Stimulated activated CD4-positive, alpha-beta T cell treated with anti-CD3 and anti-CD28 coated beads, TNF-alpha, amount 100 ng/mL, for 48 hours (primary cell): Measurements from ENCODE around the gene PRR30.
"Not testable (repeated sequence)": the region's sequence is repeated elsewhere in the genome, so short reads cannot be mapped to it uniquely, and the experiment has no call there.

Experiments
- DNase-seq, 3 donors: peaks; one replicate each; pipeline ENCODE4 v3.0.0-alpha.2; 2020; ENCODE audit warnings: low read depth in 3 of 3

PRR30 gene

DNA sequence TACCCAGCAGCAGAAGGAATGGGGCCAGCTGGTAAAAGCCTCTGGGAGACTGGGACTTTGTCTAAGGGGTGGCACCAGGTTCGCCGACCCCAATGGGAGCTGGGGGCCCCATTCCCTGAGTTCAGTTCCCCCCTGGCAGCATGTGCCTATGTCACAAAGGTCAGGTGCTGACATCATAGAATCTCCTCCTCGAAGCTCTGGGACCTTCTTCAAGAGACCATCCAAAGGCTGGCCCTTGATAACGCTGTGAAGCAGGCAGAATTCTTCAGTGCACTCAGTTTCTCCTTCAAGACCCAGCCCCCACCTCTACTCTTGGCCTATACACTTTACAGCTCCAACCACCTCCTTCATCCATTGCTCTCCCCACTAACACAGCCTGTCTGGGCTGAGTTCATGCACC, at the start of gene PRR30:
PRR30 (minus strand) TSS at position 101 of the 400 bp plus-strand sequence. CDS start 1,081 bp downstream, outside the sequence.
- DNase-seq: no peak

DNA sequence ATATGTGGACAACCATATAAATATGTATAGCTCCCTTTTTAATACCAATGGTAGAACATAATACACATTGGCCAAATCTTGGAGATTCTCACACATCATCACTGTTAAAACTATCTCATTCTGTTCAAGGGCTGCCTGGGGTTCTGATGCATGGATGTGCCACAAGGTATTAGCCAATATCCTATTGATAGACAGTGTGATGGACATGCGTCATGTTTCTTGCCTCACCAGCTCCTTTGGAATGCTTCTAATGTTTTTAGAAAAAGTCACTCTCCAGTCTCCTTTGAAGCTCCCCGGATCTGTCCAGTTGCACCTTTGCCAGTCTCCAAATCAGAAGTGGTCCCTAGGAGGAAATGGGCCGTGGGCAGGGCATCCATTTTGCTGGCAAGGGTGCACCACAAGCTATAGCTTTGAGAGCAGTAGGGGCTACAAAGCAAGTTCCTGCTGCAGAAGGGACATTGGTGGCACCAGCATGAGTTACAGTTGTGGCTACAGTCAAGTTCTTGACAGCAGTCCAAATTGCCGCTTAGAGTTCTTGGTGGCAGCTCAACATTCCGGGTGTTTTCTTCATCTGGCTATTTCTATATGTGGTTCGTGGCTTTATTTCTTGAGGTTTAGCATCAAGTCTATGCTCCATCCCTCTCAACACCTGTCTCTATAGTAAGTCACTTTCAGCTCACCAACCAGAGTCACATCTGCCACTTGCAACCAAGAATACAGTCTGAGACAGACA, 47.6 kb upstream of the PRR30 start:
- DNase-seq: no peak

- no peak for DNase-seq
Measured at GRCh38 chr2:27185331-27186026, 46.3 kb upstream of the PRR30 start.

- DNase-seq: no peak
Measured at GRCh38 chr2:27184115-27184514, 44.9 kb upstream of the PRR30 start.

- no peak for DNase-seq
Measured at GRCh38 chr2:27182346-27182745, 43.1 kb upstream of the PRR30 start.

DNA sequence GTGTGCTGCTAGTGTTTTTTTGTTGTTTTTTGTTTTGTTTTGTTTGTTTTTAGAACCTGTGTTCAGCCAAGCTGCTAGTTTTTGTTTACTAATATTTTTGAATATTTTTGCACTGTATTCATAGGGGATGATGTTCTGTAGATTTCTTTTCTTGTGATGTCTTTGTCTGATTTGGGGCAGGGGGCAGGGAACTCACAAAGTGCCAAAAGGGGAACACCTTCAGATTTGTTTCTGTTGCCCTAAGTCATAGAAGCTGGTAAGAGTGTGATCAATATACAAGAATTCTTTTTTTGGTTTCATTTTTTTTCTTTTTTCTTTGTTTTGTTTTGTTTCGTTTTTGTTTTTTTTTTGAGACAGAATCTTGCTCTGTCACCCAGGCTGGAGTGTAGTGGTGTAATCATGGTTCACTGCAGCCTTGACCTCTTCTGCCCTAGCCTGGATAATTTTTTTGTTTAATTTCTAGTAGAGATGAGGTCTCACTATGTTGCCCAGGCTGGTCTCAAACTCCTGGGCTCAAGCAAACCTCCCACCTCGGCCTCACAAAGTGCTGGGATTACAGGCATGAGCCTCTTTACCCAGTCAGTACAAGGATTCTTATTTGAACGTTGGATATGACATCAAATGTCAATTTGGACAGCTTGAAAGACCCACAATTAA, 40.3 kb upstream of the PRR30 start:
- no peak for DNase-seq

- DNase-seq: no peak
Measured at GRCh38 chr2:27178469-27178868, 39.3 kb upstream of the PRR30 start.

DNA sequence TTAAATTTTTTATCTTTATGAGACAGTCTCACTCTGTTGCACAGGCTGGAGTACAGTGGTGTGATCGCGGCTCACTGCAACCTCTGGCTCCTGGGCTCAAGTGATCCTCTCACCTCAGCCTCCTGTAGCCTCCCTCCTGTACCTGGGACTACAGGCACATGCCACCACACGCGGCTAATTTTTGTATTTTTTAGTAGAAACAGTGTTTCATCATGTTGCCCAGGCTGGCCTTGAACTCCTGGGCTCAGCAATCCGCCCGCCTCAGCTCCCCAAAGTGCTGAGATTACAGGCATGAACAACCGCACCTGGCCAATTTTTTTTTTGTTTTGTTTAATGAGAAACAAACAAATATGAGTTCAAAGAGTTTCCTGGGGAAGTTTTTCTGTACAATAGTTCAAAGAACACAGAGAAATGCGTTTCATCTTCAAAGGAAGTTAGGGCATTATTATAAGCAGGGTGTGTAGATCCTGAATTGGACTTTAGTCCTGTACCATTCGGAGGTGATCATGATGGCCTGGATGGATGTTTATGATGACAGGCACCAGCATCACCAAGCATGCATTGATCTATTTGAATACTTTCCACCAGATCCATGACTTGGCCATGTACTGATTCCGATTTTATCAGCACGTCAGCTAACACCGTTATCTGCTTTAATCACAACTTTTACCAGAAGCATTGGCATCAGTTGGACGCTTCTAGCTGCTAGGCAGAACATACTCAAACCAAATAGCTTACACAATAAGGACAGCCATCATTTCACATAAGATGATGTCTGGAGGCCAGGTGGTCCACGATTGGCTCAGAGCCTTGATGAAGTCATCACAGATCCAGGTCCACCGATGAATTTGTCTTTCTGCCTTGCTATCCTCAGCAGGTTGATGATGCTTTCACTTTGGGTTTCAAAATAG, 38.5 kb upstream of the PRR30 start:
- DNase-seq: no peak

GRCh38 chr2:27175781-27176180, 36.6 kb upstream of the PRR30 start:
- DNase-seq: not testable (repeated sequence)

DNA sequence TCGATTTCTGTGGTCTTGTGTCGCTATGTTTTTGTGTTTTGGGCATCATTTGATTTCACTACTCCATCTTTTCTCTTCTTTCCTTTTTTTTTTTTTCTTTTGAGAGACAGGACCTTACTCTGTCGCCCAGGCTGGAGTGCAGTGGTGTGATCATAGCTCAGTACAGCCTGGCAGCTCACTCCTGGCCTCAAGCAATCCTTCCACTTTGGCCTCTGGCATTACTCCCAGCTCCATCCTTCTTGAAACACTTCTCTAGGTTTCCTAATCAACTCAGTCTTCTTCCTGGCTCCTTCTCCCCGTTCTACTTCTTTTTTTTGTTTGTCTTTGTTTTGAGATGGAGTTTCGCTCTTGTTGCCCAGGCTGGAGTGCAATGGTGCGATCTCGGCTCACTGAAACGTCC, 36.1 kb upstream of the PRR30 start:
- no peak for DNase-seq

DNA sequence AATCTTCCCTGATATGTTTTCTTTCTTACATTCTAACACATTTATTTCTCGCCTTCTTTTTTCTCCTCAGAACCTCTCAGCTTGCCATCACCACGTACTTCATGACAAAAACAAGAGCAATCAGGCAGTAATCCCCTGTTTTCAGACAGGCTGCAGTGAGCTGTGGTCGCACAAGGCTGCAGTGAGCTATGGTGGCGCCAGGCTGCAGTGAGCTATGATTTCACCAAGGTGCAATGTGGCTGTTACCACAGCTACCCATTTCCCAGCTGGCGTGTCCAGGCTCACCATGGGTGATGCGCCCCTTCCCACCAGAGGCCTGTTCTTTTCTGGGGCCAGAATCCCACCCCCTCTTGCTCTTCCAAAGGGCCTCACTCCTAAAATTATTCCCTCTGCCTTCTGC, 35.4 kb upstream of the PRR30 start:
- no peak for DNase-seq

DNA sequence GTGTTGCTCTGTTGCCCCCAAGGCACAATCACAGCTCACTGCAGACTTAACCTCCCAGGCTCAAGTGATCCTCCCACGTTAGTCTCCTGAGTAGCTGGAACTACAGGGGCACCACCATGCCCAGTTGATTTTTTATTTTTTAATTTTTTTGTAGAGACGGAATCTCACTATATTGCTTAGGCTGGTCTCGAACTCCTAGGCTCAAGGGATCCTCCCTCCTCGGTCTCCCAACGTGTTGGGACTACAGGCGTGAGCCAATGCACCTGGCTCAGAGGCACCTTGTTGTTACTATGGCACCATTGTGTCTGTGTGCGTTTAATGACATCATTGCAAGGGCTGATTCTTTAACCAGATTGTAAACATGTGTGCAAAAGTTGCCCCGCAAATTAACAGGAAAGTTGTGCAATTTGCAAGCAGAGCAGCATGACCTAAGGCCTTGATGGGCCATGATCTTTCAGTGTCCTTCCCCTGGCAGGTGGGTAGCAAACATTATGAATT, 32.2 kb upstream of the PRR30 start:
- DNase-seq: no peak

GRCh38 chr2:27170581-27171337, 31.5 kb upstream of the PRR30 start:
- DNase-seq: no peak

DNA sequence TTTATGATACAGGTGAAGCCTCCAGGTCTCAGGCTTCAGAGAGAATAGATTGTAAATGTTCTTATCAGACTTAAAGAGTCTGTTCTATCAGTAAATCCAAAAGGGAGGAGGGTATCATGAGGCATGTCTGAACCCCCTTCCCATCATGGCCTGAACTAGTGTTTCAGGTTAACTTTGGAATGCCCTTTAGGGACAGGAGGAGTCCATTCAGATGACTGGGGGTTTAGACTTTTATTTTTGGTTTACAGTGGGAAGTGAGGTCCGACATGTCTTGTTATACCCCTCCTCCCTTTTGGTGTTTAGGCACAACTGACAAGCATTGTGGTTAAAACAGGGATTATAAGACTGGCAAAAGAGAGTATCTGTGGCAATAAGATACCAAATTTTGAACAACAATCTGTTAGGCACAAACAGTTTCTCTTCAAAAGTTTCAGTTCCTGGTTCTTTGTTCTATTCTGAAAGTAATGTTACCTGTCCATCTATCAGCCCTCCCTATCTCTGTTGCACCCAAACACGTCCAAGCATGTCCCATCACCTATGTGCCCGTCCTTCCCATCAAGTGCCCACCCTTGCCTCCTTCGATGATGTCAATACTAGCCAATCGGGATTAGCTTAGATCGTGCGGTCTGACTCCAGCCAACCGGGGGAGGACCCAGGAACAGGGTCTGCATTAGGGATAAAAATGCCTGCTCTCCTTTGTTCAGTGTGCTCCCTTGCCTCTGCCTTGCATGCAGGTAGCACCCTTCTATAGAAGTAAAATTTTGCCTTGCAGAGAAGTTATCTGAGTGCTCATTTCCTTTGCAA, 26.0 kb upstream of the PRR30 start:
- DNase-seq: no peak

GRCh38 chr2:27162151-27163121, 23.2 kb upstream of the PRR30 start:
- DNase-seq: no peak

DNA sequence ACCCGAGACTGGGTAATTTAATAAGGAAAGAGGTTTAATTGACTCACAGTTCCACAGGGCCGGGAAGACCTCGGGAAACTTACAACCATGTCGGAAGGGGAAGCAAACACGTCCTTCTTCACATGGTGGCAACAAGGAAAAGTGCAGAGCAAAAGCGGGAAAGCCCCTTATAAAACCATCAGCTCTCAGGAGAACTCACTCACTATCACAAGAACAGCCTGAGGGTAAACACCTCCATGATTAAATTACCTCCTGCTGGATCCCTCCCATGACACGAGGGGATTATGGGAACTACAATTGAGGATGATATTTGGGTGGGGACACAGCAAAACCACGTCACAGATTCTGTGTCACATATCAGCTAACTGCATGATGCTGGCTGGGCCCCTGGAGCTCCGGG, 21.0 kb upstream of the PRR30 start:
- no peak for DNase-seq

GRCh38 chr2:27159271-27159670, 20.1 kb upstream of the PRR30 start:
- no peak for DNase-seq

- no peak for DNase-seq
Measured at GRCh38 chr2:27158468-27158867, 19.3 kb upstream of the PRR30 start.

DNA sequence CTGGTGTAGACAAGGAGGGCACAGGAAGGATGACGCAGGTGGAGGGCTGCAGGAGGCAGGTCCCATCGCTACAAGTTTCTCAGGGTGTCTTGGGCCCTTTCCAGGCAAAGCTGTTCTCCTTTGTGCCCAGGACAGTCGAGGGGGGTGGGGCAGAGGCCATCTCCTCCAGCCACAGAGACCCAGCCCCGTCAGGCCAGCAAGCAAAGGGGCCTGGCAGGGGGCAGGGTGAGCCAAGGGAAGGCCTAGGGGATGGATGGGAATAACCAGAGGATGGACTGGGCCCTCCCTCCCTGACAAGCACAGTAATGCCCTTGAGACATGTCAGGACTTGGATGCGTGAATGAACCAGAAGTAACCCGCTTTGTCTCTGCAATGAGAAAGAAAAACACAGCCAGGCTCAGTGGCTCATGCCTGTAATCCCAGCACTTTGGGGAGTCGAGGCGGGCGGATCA, 15.9 kb upstream of the PRR30 start:
- DNase-seq: no peak
